ENCODE results near the gene BLVRA.
"Not testable (repeated sequence)": the region's sequence is repeated elsewhere in the genome, so short reads cannot be mapped to it uniquely, and the experiment has no call there.

Gene BLVRA

GRCh38 chr7:43769791-43770465, 11.4 kb downstream of the BLVRA start:
- no peak for FAIRE-seq

GRCh38 chr7:43771128-43771527, 12.6 kb downstream of the BLVRA start:
- no peak for FAIRE-seq

GRCh38 chr7:43771573-43771972, 13.1 kb downstream of the BLVRA start:
- no peak for FAIRE-seq

GRCh38 chr7:43773268-43773667, 14.8 kb downstream of the BLVRA start:
- FAIRE-seq, result not testable (repeated sequence)

DNA sequence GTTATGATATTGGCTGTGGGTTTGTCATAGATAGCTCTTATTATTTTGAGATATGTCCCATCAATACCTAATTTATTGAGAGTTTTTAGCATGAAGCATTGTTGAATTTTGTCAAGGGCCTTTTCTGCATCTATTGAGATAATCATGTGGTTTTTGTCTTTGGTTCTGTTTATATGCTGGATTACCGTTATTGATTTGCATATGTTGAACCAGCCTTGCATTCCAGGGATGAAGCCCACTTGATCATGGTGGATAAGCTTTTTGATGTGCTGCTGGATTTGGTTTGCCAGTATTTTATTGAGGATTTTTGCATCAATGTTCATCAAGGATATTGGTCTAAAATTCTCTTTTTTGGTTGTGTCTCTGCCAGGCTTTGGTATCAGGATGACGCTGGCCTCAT, 16.8 kb downstream of the BLVRA start:
- FAIRE-seq, result not testable (repeated sequence)

- not testable (repeated sequence) for FAIRE-seq
Observed at GRCh38 chr7:43778293-43779044, 20.0 kb downstream of the BLVRA start.

DNA sequence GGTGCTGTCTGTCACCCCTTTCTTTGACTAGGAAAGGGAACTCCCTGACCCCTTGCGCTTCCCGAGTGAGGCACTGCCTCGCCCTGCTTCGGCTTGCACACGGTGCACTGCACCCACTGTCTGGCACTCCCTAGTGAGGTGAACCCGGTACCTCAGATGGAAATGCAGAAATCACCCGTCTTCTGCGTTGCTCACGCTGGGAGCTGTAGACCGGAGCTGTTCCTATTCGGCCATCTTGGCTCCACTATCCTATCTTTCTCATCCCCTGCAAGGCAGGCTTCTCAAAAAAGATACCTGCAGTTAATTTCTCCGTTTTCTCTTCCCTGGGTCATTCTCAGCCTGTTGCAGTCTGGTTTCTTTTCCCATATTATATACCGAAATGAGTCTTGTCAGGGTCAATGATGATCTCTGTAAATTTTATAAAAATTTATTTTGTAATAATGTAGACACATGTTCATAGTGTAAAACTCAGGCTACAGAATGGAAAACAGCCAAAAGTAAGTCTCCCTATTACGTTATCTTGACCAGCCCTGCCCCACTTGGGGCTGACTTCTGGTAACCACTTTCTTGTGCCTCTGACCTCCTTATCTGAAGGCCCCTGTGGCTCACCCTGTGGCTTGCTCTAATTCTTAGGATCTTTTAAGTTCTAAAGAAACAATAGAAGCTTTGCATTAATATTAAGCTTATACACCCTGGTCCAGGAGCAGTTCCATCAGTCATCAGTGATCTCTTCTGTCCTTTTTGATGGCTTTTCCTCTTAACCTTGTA, 20.7 kb downstream of the BLVRA start:
- no peak for FAIRE-seq

- no peak for FAIRE-seq
Observed at GRCh38 chr7:43781726-43782607, 23.5 kb downstream of the BLVRA start.

DNA sequence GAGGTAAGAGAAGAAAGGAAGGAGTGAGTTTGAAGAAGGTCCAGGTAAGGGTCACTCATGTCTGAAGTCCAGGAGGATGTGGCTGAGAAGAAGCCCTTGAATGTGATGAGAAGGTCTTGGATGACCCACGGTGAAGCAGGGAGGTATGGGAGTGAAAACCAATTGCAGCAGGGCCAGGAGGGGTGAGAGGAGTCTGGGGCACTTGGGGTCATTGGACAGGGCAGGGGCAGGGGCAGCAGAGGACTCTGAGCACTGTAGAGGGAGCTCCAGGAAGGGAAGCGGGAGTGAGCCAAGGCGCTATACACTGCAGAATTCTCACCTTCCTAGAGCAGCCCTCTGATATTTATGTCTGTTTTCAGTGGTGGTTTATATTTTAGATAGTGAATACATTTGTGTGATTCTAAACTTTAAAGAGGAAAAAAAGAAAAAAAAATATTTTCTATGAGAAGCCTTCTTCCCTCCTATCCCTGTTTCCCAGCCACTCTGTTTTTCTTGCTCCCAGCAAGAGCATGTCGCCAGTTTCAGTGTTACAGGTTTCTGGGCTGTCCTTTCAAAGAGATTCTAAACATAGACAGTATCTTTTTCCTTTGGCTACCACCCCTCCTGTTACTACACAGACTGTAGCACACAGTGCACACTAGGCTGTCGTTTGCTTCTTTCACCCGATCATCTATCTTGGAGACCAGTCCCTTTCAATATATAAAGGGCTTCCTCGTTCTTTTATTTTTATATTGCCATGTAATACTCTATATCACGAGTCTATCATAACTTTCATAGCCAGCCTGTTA, 24.5 kb downstream of the BLVRA start:
- FAIRE-seq, result no peak

DNA sequence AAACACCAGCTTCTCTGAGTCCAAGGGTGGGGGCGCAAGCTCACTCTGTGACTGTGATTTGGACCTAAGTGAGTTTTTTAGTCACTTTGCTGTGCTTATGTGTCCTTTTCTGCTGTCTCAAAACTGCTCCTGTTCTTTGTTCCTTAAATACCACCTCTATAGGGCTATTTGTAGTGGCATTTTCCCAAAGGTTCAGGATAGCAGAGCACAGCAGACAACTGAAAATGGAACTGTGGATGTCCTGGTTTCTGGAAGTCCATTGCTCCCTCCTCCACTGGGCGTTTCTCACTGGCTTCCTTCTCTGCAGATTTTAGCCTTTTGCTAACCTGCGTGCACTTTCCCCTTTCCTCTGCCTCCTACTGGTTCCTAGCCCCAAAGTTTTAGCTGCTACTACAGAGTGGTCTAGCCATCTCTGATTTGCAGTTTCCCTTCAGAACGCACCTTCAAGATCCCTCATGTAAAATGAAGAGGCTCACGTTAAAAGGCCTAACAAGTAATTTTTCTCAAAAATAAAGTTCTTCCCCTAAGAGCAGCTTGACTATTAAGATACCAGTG, 25.6 kb downstream of the BLVRA start:
- FAIRE-seq, result no peak

GRCh38 chr7:43784585-43785087, 26.2 kb downstream of the BLVRA start:
- not testable (repeated sequence) for FAIRE-seq

DNA sequence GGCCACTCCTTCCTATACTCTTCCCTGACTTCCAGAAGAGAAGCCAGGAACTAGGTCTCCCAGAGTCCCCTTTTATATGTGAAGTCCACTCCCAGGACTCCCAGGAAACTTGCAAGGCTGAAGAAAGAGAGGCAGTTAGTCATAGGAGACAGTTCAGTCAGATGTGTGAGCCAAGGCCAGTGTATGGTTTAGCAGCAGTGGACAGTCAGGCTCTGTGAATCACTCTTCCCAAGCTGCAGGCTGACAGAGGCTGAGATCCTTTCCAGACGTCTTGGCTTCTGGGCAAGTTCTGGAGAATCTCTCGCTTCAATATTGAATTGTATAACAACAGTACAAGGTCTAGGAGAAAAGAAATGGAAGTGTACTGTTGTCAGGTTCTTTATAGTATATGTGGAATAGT, 26.9 kb downstream of the BLVRA start:
- FAIRE-seq, result no peak

GRCh38 chr7:43787771-43788170, 29.3 kb downstream of the BLVRA start:
- FAIRE-seq, result no peak

- no peak for FAIRE-seq
Observed at GRCh38 chr7:43790006-43790405, 31.5 kb downstream of the BLVRA start.

GRCh38 chr7:43790834-43791233, 32.4 kb downstream of the BLVRA start:
- FAIRE-seq, result no peak

DNA sequence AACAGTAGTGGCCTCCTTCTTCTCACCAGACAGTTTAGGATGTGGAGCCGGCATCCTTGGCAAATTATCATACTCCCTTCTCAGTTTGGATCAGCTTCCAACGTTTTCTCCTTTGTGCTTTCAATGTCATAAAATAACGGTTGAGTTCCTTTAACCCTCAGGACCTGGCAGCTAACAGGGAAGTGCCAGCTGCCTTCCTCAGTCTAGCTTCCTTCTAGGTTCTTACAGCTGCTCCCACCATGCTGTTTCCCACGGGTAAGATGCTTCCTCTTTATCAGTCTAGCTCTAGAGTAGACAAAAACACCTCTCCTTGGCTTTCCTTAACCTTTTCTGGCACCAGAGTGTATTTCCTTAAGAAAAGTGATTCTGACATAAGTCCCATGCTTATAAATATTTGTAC, 33.2 kb downstream of the BLVRA start:
- FAIRE-seq, result no peak

GRCh38 chr7:43792471-43793150, 34.1 kb downstream of the BLVRA start:
- no peak for FAIRE-seq

- FAIRE-seq, result no peak
Observed at GRCh38 chr7:43799605-43800004, 41.1 kb downstream of the BLVRA start.

- no peak for FAIRE-seq
Observed at GRCh38 chr7:43803865-43804264, 45.4 kb downstream of the BLVRA start.

DNA sequence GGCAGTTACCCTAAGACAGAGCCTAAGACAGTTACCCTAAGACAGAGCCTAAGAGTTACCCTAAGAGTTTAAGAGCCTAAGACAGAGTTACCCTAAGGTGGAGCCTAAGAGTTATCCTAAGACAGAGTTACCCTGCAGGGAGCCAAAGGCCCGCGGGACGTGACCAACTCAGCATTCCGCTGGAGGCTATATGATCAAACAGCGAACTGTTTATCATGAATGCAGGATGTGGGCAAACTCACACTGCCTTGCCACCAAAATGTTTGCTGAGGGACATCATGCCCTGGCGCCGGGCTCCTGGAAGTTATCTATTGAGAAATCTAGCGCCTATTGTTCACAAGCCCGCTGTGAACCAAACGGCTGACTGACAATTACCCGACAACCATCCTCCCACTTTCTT, 49.9 kb downstream of the BLVRA start:
- no peak for FAIRE-seq

Measured in colon (tissue), 2 donors.